HG02642 (cell line): ENCODE measurements around the gene PHC2.
"Not testable (repeated sequence)": the region's sequence is repeated elsewhere in the genome, so short reads cannot be mapped to it uniquely, and the experiment has no call there.

Source experiments
- ATAC-seq: cut with Tn5 transposase; IDR thresholded peaks from one replicate; pipeline ENCODE4 v1.9.1; 2021; ENCODE audit warnings: mild to moderate bottlenecking; ENCODE audit not compliant: unreplicated experiment, poor library complexity

Gene PHC2

DNA sequence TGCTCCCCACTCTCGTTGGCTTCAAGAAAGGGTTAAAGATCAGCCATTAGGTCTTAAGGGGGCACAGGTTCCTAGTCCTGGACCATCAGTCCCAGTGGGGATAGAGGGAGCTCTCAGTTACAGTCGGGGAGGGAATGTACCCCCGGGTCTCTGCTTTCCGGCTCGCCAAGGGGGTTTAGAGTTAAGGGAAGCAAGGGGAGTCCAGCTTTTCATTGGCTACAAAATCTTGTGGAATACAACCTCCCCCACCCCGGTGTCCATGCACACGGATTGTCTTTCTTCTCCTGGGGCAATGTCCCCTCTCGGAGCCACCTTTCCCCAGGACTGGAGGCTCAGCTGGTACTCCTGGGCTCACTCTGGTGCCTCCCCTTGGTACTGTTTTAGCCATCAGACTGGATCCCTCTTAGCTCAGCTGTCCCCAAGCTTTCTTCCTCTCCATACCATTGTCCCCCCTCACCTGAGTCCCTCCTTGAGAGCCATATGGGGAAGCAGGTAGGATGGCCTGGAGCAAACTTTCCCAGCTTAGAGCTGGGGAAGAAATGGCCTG lies 110.2 kb downstream of the PHC2 start, which contains the start of gene A3GALT2:
TSS of gene A3GALT2 (minus strand) at position 480 of the 547 bp plus-strand sequence. CDS start at position 480, 0 bp downstream.
- no peak for ATAC-seq

GRCh38 chr1:33319949-33320618 lies 110.8 kb downstream of the PHC2 start:
- no peak for ATAC-seq

- no peak for ATAC-seq
Measured at GRCh38 chr1:33319186-33319948, 111.5 kb downstream of the PHC2 start.

- no peak for ATAC-seq
Measured at GRCh38 chr1:33317946-33318345, 112.9 kb downstream of the PHC2 start.

DNA sequence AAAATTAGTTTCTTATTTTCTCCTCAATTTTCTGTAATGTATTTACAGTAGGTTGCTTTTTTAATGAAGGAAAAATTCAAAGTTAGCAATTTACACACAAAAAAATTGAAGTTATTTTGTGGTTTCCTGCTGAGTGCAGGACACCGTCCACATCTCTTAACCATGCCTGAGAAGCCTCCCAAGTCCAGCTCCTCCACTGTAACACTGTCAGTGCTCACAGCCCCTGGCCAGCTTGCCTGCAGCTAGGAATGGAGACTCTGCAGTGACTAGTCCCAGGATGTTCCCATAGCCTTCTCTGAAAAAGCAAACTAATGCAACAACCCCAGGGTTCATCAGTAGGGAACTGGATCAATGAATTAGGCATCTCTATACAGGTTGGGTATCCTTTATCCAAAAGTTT lies 113.5 kb downstream of the PHC2 start:
- no peak for ATAC-seq

DNA sequence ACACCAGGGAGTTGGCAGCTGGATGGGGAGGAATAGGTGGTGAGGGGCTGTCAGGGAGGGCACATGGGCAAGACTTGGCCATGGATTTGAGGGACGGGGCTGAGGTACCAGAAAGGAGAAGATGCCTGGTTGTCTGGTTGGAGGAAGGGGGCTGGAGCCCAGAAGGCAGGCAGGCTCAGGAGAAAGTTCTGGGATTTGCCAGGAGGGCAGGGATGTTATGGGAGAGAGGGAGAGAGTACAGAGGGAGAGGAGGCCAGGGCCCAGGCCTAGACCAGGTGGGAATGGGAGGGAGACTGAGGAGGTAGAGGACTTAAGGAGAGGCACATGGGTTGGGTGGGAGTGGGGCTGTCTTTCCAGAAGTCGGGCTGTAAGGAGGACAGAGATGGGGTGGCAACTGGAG lies 114.3 kb downstream of the PHC2 start:
- ATAC-seq, result no peak

GRCh38 chr1:33314416-33314815 lies 116.5 kb downstream of the PHC2 start:
- ATAC-seq, result no peak

DNA sequence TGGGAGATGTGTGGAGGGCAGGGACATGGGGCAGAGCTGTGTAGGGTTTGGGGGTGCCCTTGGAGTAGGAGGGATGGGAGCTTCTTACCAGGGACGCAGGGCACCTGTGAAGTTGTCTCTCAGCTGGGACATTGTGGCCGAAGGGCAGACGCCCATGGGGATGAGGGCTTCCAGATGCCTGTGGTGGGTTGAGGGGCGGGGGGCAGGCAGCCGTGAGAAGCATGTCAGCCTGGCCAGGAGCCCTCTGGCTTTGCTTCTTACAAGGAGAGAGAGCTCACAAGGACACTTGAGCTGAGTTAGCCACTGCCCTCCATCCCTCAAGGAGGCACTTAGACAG lies 118.5 kb downstream of the PHC2 start:
- ATAC-seq, result no peak

GRCh38 chr1:33311706-33312412 lies 119.0 kb downstream of the PHC2 start:
- no peak for ATAC-seq

DNA sequence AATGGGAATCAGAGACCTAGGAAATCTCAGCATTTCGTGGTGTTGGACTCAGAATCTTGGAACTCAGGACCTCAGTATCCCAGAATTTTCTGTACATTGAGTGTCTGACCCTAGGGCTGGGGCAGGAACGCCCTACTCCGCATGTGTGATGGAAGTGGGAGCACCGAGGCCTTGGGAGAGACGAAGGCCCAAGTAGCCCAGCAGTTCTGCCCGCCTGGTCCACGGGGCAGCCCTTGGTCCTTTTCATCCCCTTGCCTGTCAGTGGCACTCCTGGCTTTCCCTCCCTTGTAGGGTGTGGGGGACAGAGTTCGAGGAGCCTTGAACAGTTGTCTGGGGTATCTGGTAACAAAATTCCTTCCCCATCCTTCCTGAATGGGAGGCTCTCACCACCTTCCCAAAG lies 120.2 kb downstream of the PHC2 start:
- no peak for ATAC-seq

DNA sequence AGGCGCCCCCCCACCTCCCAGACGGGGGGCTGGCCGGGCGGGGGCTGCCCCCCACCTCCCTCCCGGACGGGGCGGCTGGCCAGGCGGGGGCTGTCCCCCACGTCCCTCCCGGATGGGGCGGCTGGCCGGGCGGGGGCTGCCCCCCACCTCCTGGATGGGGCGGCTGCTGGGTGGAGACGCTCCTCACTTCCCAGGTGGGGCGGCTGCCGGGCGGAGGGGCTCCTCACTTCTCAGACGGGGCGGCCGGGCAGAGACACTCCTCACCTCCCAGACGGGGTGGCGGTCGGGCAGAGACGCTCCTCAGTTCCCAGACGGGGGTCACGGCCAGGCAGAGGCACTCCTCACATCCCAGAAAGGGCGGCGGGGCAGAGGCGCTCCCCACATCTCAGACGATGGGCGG lies 121.5 kb downstream of the PHC2 start:
- ATAC-seq, result not testable (repeated sequence)

DNA sequence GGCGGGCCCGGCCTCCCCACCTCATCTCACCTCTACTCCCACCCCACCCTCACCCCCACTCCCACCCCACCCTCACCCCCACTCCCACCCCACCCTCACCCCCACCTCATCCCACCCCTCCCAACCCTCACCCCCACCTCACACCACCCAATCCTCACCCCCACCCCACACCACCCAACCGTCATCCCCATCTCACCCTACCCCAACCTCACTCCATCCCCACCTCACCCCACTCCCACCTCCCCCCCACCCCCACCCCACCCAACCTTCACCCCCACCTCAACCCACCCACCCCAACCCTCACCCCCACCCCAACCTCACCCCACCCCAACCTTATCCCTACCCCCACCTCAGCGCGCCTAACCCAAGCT lies 123.4 kb downstream of the PHC2 start:
- no peak for ATAC-seq

- no peak for ATAC-seq
Measured at GRCh38 chr1:33306653-33307493, 124.0 kb downstream of the PHC2 start.

- no peak for ATAC-seq
Measured at GRCh38 chr1:33305816-33306652, 124.9 kb downstream of the PHC2 start.

DNA sequence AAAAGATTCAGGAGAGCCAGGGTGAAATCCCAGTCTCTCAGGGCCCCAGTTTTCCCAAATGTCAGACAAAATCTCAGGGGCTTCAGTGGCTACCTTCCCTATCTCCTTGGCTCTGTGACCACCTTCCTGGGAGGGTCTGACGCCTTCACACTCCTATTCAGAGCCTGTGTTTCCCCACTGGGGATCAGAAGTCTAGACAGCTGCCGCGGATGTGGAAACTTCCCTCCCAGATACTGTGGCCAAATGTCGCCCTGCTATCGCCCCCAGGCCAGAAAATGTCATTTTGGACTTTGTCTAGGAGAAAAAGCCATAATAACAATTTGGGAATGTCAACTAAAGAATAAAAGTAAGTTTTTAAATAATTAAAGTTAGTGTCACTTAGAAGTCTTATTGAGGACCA lies 125.9 kb downstream of the PHC2 start:
- ATAC-seq, result no peak

GRCh38 chr1:33302325-33302724 lies 128.6 kb downstream of the PHC2 start:
- ATAC-seq, result no peak

- ATAC-seq, result no peak
Measured at GRCh38 chr1:33301273-33301984, 129.5 kb downstream of the PHC2 start.

DNA sequence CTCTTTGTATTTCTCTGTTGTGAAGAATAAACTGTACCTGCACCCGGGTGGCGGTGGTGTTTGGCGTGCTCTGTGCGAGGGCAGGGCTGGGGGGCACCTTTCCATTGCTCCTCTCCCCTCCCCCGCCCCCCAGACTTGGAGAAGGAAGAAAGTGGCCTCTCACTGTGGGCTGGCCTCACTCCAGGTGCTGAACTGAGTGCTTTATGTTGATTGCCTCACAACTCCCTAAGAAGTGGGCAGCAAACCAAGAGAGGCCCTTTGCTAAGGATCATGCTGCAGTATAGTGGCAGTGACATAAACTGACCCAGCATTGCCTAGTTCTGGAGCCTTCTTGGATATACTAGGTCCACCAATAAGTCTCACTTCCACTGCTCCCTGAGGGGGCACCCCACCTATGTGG lies 130.2 kb downstream of the PHC2 start:
- ATAC-seq, result no peak
